ENCODE results near the gene WNT5B. TPM values are rescaled to one million over a fixed set of nuclear protein-coding genes. Genes with fewer than 3 reads are reported as not detected.

Gene WNT5B
- total RNA-seq, 1 donor from 2014 or later: 0.79 TPM

GRCh38 chr12:1661553-1662335 lies 32.7 kb downstream of the WNT5B start:
- Histone ChIP-seq H3K36me3 (ENCODE audit: control insufficient read depth, insufficient read depth, low read length) (no peaks in the 10 kb centered on the region), H3K27me3 (ENCODE audit: control insufficient read depth, insufficient read depth, low read length) (no peaks in the 10 kb centered on the region), H3K4me3 (ENCODE audit: low read depth, low read length) (peak overlapping the region; percentile 48)
- DNase-seq (ENCODE audit: low read depth) (peak; percentile 73), FAIRE-seq (no peak)
- TF ChIP-seq CTCF (IDR thresholded peaks at IDR 0.05; ENCODE audit: insufficient read depth, low read length, severe bottlenecking): no peak

GRCh38 chr12:1662761-1663439 lies 33.9 kb downstream of the WNT5B start:
- Histone ChIP-seq H3K4me3 (ENCODE audit: low read depth, low read length) (peak overlapping the region; percentile 10), H3K36me3 (ENCODE audit: control insufficient read depth, insufficient read depth, low read length) (no peaks in the 10 kb centered on the region), H3K27me3 (ENCODE audit: control insufficient read depth, insufficient read depth, low read length) (no peaks in the 10 kb centered on the region)
- peak; percentile 76 for TF ChIP-seq CTCF (IDR thresholded peaks at IDR 0.05; ENCODE audit: insufficient read depth, low read length, severe bottlenecking)
- DNase-seq (ENCODE audit: low read depth) (peak; percentile 43), FAIRE-seq (no peak)

GRCh38 chr12:1663440-1664132 lies 34.6 kb downstream of the WNT5B start:
- no peak for DNase-seq (ENCODE audit: low read depth)
- Histone ChIP-seq H3K4me3 (ENCODE audit: low read depth, low read length) (no peak overlapping the region), H3K36me3 (ENCODE audit: control insufficient read depth, insufficient read depth, low read length) (no peaks in the 10 kb centered on the region), H3K27me3 (ENCODE audit: control insufficient read depth, insufficient read depth, low read length) (no peaks in the 10 kb centered on the region)
- no peak for TF ChIP-seq CTCF (IDR thresholded peaks at IDR 0.05; ENCODE audit: insufficient read depth, low read length, severe bottlenecking)
- no peak for FAIRE-seq

GRCh38 chr12:1665366-1665765 lies 36.3 kb downstream of the WNT5B start:
- Histone ChIP-seq H3K27me3 (ENCODE audit: control insufficient read depth, insufficient read depth, low read length) (no peaks in the 10 kb centered on the region), H3K36me3 (ENCODE audit: control insufficient read depth, insufficient read depth, low read length) (no peaks in the 10 kb centered on the region), H3K4me3 (ENCODE audit: low read depth, low read length) (no peak overlapping the region)
- DNase-seq (ENCODE audit: low read depth) (no peak), FAIRE-seq (no peak)
- no peak for TF ChIP-seq CTCF (IDR thresholded peaks at IDR 0.05; ENCODE audit: insufficient read depth, low read length, severe bottlenecking)

GRCh38 chr12:1666215-1666614 lies 37.2 kb downstream of the WNT5B start:
- FAIRE-seq: no peak
- TF ChIP-seq CTCF (IDR thresholded peaks at IDR 0.05; ENCODE audit: insufficient read depth, low read length, severe bottlenecking): no peak
- no peak for DNase-seq (ENCODE audit: low read depth)

More at GRCh38 chr12:1666215-1666614, 37.2 kb downstream of the WNT5B start:
- Histone ChIP-seq H3K36me3 (ENCODE audit: control insufficient read depth, insufficient read depth, low read length) (no peaks in the 10 kb centered on the region), H3K4me3 (ENCODE audit: low read depth, low read length) (no peak overlapping the region), H3K27me3 (ENCODE audit: control insufficient read depth, insufficient read depth, low read length) (no peaks in the 10 kb centered on the region)

Measured in bronchial epithelial cell (primary cell).